ENCODE results near the gene GPX2.

DNA sequence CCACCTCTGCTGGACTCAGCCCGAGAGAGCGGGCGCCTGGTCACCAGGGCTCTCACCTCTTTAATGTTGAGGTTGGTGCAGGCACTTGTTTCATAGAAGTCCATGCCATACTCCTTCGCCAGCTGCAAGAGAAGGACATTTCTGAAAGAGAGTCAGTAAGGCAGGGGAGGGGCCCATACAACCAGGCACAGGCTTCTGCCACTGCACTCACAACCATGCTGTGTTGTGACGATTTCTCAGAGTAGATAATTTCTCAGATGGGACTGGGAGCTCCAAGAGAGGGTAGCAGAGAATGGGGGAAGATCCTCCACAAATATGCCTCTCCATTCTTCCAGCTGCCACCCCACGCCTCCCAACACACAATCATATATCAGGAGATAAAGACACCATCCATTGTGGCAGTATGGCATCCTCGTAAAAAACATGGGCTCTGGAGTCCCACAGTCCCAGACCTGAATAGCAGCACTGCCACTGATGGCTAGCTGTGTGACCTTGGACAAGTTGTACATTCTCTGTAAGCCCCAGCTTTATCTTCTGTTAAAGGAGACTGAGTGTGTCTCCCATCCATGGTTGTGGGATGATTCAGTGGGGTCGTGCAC lies 6.2 kb upstream of the GPX2 start:
- TF ChIP-seq CTCF (IDR thresholded peaks at IDR 0.05) (no peak), POLR2A (IDR thresholded peaks at IDR 0.05) (no peak)
